Measurements from ENCODE around the gene KYNU.

DNA sequence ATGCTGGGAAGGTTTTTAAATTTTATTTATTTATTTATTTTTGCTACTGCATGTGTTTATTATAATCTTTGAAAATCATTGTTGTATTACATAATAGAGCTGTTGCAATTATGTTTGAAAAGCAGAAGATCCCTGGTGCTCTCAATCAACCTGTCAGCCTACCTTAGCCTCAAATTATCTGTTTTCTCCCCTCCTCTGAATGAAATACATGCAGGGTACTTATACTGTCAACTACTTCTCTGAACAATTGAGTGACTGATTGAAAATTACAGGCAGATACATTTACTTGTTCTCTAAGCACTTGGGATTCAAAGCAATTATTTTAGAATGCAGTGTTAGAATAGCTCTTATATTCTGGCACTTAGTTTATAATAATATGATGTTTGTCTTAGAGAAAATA lies 8.1 kb downstream of the KYNU start:
- TF ChIP-seq EZH2 (IDR thresholded peaks at IDR 0.05; ENCODE audit: low read depth) (no peak), CTCF (conservative IDR thresholded peaks at IDR 0.05) (no peak)

All from PC-9 (cell line).